HT1080 (cell line): ENCODE results near the gene MBD3L2. TPM values are rescaled to one million over a fixed set of nuclear protein-coding genes. Genes with fewer than 3 reads are reported as not detected.
"Not testable (repeated sequence)": the region's sequence is repeated elsewhere in the genome, so short reads cannot be mapped to it uniquely, and the experiment has no call there.

ENCODE experiments used
- DNase-seq: peaks from one replicate; pipeline ENCODE4 v3.0.0-alpha.2; 2015; ENCODE audit warnings: low read depth
- total RNA-seq: library from RNA; depleted of rRNA; stranded (reverse); fragments of >200 nt; shearing (Covaris generic); gene quantifications from 2 replicates; pipeline ENCODE4 v1.2.3, GENCODE V29; 2014

MBD3L2 gene
- total RNA-seq, 1 experiment from 2014 or later = not detected

GRCh38 chr19:7059977-7060376, 10.9 kb downstream of the MBD3L2 start:
- DNase-seq = not testable (repeated sequence)

GRCh38 chr19:7063339-7063738, 14.2 kb downstream of the MBD3L2 start:
- no peak for DNase-seq

GRCh38 chr19:7063764-7064418, 14.8 kb downstream of the MBD3L2 start:
- no peak for DNase-seq

- DNase-seq = peak; percentile 39
These were observed 18.0 kb downstream of the MBD3L2 start for GRCh38 chr19:7067122-7067521.

- no peak for DNase-seq
These were observed 18.6 kb downstream of the MBD3L2 start for GRCh38 chr19:7067716-7068115.

GRCh38 chr19:7068599-7068998, 19.5 kb downstream of the MBD3L2 start:
- no peak for DNase-seq

GRCh38 chr19:7069042-7069903, 20.2 kb downstream of the MBD3L2 start, which contains the start of gene ZNF557:
TSS of gene ZNF557 (plus strand) at chr19:7069703. CDS start at chr19:7075075, 5,372 bp downstream.
- peak; percentile 89 for DNase-seq

GRCh38 chr19:7069904-7070226, 20.7 kb downstream of the MBD3L2 start:
- no peak for DNase-seq

GRCh38 chr19:7072541-7072940, 23.4 kb downstream of the MBD3L2 start:
- DNase-seq = no peak

GRCh38 chr19:7074705-7075282, 25.7 kb downstream of the MBD3L2 start:
- DNase-seq = no peak

GRCh38 chr19:7076151-7076550, 27.0 kb downstream of the MBD3L2 start:
- no peak for DNase-seq

- DNase-seq = no peak
These were observed 28.9 kb downstream of the MBD3L2 start for GRCh38 chr19:7078008-7078407.

GRCh38 chr19:7083076-7083956, 34.2 kb downstream of the MBD3L2 start:
- DNase-seq = peak; percentile 21

GRCh38 chr19:7088999-7089398, 39.9 kb downstream of the MBD3L2 start:
- DNase-seq = peak; percentile 15

GRCh38 chr19:7098096-7098495, 49.0 kb downstream of the MBD3L2 start:
- DNase-seq = no peak

- DNase-seq = peak; percentile 86
These were observed 49.8 kb downstream of the MBD3L2 start for GRCh38 chr19:7098701-7099596.

GRCh38 chr19:7099597-7099921, 50.4 kb downstream of the MBD3L2 start:
- no peak for DNase-seq
